ENCODE results near the gene LACC1. TPM values are rescaled to one million over a fixed set of nuclear protein-coding genes. Genes with fewer than 3 reads are reported as not detected.

The LACC1 gene
- total RNA-seq, 1 donor from 2014 or later: 0.62 TPM

- Mint-ChIP-seq H3K27ac (no peak overlapping the region), H3K9me3 (no peaks in the 10 kb centered on the region), H3K36me3 (ENCODE audit: low read depth) (no peaks in the 10 kb centered on the region), H3K4me3 (ENCODE audit: low read depth) (no peak overlapping the region), H3K27me3 (ENCODE audit: low read depth) (peaks cover 7% of the 10 kb centered on the region), H3K4me1 (ENCODE audit: low read depth) (no peaks in the 10 kb centered on the region)
- intact Hi-C loops (cut with micrococcal nuclease): no loop called here
- DNase-seq (ENCODE audit: low spot score): no peak
Observed at GRCh38 chr13:43934273-43934672, 54.6 kb downstream of the LACC1 start.

GRCh38 chr13:43935878-43936277, 56.2 kb downstream of the LACC1 start:
- no peaks in the 10 kb centered on the region for H3K36me3 Mint-ChIP-seq (ENCODE audit: low read depth)
- no peaks in the 10 kb centered on the region for H3K9me3 Mint-ChIP-seq
- intact Hi-C loops (cut with micrococcal nuclease): no loop called here
- H3K4me1 Mint-ChIP-seq (ENCODE audit: low read depth): no peaks in the 10 kb centered on the region
- no peak for DNase-seq (ENCODE audit: low spot score)
- no peak overlapping the region for H3K27ac Mint-ChIP-seq
- H3K4me3 Mint-ChIP-seq (ENCODE audit: low read depth): no peak overlapping the region
- peaks cover 4% of the 10 kb centered on the region for H3K27me3 Mint-ChIP-seq (ENCODE audit: low read depth)

- no peaks in the 10 kb centered on the region for H3K4me1 Mint-ChIP-seq (ENCODE audit: low read depth)
- H3K27me3 Mint-ChIP-seq (ENCODE audit: low read depth): peaks cover 4% of the 10 kb centered on the region
- intact Hi-C loops (cut with micrococcal nuclease): no loop called here
Observed at GRCh38 chr13:43936647-43937046, 56.9 kb downstream of the LACC1 start.

GRCh38 chr13:43937839-43938238, 58.1 kb downstream of the LACC1 start:
- Mint-ChIP-seq H3K9me3 (no peaks in the 10 kb centered on the region), H3K27me3 (ENCODE audit: low read depth) (peaks cover 3% of the 10 kb centered on the region), H3K4me3 (ENCODE audit: low read depth) (no peak overlapping the region)

More at GRCh38 chr13:43936647-43937046, 56.9 kb downstream of the LACC1 start:
- no peak for DNase-seq (ENCODE audit: low spot score)
- no peaks in the 10 kb centered on the region for H3K9me3 Mint-ChIP-seq
- no peaks in the 10 kb centered on the region for H3K36me3 Mint-ChIP-seq (ENCODE audit: low read depth)
- H3K4me3 Mint-ChIP-seq (ENCODE audit: low read depth): no peak overlapping the region
- no peak overlapping the region for H3K27ac Mint-ChIP-seq

GRCh38 chr13:43938449-43938848, 58.7 kb downstream of the LACC1 start:
- Mint-ChIP-seq H3K36me3 (ENCODE audit: low read depth) (no peaks in the 10 kb centered on the region), H3K27ac (no peak overlapping the region), H3K9me3 (no peaks in the 10 kb centered on the region), H3K4me3 (ENCODE audit: low read depth) (no peak overlapping the region), H3K27me3 (ENCODE audit: low read depth) (peaks cover 2% of the 10 kb centered on the region), H3K4me1 (ENCODE audit: low read depth) (no peaks in the 10 kb centered on the region)
- no peak for DNase-seq (ENCODE audit: low spot score)
- intact Hi-C loops (cut with micrococcal nuclease): no loop called here

More at GRCh38 chr13:43937839-43938238, 58.1 kb downstream of the LACC1 start:
- intact Hi-C loops (cut with micrococcal nuclease): no loop called here
- DNase-seq (ENCODE audit: low spot score): no peak
- H3K27ac Mint-ChIP-seq: no peak overlapping the region
- H3K36me3 Mint-ChIP-seq (ENCODE audit: low read depth): no peaks in the 10 kb centered on the region
- H3K4me1 Mint-ChIP-seq (ENCODE audit: low read depth): no peaks in the 10 kb centered on the region

- Mint-ChIP-seq H3K27me3 (ENCODE audit: low read depth) (no peaks in the 10 kb centered on the region), H3K27ac (no peak overlapping the region), H3K4me3 (ENCODE audit: low read depth) (no peak overlapping the region), H3K36me3 (ENCODE audit: low read depth) (no peaks in the 10 kb centered on the region), H3K9me3 (no peaks in the 10 kb centered on the region), H3K4me1 (ENCODE audit: low read depth) (no peaks in the 10 kb centered on the region)
- DNase-seq (ENCODE audit: low spot score): no peak
- intact Hi-C loops (cut with micrococcal nuclease): no loop called here
Observed at GRCh38 chr13:43939086-43939485, 59.4 kb downstream of the LACC1 start.

GRCh38 chr13:43942286-43942685, 62.6 kb downstream of the LACC1 start:
- no peaks in the 10 kb centered on the region for H3K27me3 Mint-ChIP-seq (ENCODE audit: low read depth)
- no peak overlapping the region for H3K4me3 Mint-ChIP-seq (ENCODE audit: low read depth)
- no peak for DNase-seq (ENCODE audit: low spot score)
- no peak overlapping the region for H3K27ac Mint-ChIP-seq
- no peaks in the 10 kb centered on the region for H3K36me3 Mint-ChIP-seq (ENCODE audit: low read depth)
- no peaks in the 10 kb centered on the region for H3K4me1 Mint-ChIP-seq (ENCODE audit: low read depth)
- no peaks in the 10 kb centered on the region for H3K9me3 Mint-ChIP-seq
- intact Hi-C loops (cut with micrococcal nuclease): no loop called here

Other genes starting within 250 kb of the LACC1 start
- 0.18 TPM in 1 of 2 replicates, not detected in the other for gene ENOX1, start 92.9 kb upstream of the LACC1 start, total RNA-seq
- 0.11 and 0.34 TPM in 2 replicates for gene CCDC122, start 164 bp upstream of the LACC1 start, total RNA-seq

Data from activated T-helper 2 cell treated with anti-CD3 and anti-CD28 coated beads, Interferon-gamma antibody, Interleukin-2, Interleukin-4, amounts not matched to agents 10 μg/mL and 5 μg/mL and 100 μg/mL, durations not matched to agents 14 hours and 24 hours and 36 hours (primary cell).